Smooth muscle cell of the brain vasculature (primary cell): ENCODE results near the gene TRPM4.
"Not testable (repeated sequence)": the region's sequence is repeated elsewhere in the genome, so short reads cannot be mapped to it uniquely, and the experiment has no call there.

Experiments
- DNase-seq: peaks from one replicate; pipeline ENCODE4 v3.0.0-alpha.2; 2012; ENCODE audit warnings: low read depth, low spot score

The TRPM4 gene

DNA sequence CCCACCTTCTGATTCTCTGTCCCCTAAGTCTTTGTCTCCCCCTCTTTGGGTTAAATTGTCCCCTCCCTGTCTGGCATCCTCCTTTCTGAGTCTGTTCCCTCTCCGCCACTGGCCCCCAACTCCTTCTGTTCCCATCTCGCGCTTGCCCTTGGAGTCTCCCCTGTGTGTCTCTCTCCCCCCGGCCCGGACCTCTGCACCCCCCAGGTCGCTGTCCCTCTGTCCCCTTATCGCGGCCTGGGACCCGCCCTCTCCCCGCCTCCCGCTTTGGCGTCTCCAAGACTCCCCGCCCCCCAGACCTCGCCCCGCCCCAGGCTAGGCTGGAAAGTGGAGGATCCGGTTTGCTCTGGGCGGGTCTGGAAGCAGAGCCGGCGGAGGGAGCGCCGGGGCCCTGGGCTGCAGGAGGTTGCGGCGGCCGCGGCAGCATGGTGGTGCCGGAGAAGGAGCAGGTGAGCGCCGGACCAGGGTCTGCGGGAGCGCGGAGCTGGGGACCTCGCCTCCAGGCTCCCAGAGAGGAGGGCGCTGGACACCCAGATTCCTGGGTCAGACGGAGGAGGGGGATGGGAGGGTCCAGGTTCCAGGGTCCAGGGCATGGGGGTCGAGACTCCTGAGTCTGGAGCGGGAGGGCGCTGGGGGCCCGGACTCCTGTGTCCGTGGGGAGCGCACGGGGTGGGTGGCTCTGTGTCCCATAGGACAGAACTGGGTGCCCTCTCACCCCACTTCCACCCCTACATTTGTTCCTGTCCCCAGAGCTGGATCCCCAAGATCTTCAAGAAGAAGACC, at the start of gene TRPM4:
TRPM4 (plus strand) TSS at position 348 of the 780 bp plus-strand sequence; CDS start at position 423, 75 bp downstream.
- peak; percentile 54 for DNase-seq

DNA sequence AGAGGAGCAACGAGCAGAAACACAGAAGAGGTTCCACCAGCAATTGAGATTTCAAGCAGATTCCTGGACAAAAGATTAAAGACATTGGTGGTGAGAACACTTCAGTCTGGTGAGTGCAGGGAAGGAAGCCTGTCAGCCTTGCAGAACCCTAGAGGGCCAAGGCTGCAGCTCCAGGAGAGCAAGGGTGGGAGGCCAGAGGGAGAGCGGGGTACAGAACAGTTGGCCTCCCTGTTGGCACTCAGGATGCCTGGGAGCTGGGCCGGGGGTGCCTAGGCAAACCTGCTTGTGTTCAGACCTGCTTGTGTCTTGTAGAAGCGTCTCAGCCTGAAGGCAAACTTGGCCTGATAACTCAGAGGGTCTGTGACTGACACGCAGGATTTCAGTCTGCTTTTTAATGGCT, 48.5 kb upstream of the TRPM4 start:
- DNase-seq, result no peak

DNA sequence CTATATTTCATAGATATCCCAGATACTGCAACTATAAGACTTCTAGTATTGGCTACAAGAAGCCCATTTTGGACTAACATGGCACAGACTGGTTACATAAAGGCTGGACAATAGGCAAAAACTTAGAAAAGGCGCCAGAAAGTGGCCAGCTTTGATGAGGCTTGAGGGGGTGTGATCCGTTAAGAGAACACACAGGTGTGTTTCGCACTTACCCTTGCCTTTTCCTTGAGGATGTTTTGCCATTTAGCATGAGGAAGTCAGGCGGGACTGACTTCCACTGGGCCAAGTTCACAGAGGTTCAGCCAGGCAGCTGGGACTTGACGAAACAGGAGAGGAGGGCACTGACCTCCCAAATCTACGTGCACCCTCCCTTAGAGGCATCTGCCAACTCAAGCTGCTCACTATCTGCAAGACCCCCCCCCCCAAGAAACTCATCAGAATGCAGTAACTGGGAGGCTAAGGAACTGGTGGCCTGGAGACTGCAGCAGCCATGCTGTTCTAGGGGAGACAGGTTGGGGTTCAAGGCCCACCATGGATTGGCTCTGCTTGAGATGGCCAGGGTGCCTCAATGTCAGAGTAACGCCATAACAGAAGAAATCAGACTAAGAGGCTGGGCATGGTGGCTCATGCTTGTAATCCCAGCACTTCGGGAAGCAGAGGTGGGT, 47.9 kb upstream of the TRPM4 start:
- DNase-seq, result no peak

DNA sequence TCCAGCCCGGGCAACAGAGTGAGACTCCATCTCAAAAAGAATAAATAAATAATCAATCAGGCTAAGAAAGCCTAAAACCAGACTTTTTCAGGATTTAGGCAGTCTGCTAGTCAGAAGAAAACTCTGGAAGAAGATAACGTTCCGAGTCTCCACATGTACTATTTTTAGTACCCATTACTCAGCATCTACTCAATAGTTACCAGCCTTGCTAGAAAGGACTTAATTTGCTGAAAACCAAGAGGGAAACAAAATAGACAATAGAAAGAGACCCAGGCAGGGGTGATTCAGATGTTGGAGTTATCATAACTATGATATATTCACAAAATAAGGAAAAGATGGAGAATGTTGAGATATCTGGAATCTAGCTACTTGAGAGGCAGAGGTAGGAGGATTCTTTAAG, 47.0 kb upstream of the TRPM4 start:
- DNase-seq, result no peak

DNA sequence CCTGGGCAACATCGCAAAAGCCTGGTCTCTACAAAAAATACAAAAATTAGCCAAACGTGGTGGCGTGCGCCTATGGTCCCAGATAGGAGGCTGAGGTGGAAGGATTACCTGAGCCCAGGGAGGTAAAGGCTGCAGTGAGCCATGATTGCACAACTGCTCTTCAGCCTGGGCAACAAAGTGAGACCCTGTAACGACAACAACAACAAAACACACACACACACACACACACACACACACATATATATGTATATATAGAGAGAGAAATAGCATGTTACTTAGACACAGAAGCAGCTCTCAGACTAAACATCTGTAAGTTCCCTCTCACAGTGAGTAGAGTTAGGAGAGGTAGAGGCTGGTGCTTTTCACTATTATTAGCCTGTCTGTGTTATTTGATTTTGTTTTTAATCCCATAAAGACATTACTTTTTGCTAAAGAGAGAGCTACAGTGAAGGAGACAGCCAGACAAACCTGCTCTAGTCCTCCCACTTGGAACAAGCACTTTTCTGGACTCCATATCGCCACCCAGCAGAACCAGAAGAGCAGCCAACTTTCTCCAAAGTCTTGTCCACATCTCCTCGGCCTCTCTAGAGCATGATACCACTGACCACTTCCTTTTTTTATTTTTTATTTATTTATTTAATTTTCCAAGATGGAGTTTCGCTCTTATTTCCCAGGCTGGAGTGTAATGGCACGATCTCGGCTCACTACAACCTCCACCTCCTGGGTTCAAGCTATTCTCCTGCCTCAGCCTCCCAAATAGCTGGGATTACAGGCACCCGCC, 46.2 kb upstream of the TRPM4 start:
- DNase-seq, result no peak

DNA sequence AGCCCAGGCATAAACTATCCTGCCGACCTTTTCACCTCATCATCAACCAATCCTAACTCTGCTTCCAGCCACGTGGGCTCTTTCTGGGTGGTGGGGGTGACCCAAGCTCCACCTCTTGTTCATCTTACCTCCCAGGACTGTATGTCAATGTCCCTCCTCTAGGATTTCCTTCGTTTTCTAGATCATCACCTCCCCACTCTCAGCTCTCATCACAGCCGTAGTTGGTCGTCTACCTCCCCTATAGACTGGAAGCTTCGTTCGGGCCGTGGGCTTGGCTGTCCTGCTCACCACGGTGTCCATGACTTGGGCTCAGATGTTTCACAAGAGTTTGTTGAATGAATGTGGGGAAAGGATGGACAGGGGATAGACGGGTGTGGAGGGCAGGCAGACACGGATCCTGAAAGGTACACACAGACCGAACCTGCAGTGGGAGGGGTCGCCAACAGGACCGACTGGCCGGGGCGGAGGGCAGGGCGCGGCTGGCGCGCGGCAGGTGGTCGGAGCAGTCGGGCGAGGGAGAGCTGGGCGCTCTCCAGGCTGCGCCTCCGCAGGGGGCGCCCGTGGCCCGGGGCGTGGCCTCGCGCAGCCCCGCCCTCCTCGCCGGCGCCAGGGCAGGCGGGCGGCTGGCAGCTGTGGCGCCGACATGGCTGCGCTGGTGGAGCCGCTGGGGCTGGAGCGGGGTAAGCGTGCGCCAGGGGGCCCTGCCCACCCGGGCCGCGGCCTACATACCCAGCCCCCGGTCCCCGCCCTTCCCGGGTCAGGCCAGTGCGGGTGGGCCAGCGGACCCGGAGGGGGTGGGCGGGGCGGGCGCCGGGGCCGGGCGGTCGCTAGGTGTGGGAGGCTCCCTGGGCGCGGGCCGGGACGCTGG, 43.6 kb upstream of the TRPM4 start, which contains the start of gene LIN7B:
LIN7B (plus strand) TSS at position 609 of the 868 bp plus-strand sequence; CDS start at position 644, 35 bp downstream.
- no peak for DNase-seq

DNA sequence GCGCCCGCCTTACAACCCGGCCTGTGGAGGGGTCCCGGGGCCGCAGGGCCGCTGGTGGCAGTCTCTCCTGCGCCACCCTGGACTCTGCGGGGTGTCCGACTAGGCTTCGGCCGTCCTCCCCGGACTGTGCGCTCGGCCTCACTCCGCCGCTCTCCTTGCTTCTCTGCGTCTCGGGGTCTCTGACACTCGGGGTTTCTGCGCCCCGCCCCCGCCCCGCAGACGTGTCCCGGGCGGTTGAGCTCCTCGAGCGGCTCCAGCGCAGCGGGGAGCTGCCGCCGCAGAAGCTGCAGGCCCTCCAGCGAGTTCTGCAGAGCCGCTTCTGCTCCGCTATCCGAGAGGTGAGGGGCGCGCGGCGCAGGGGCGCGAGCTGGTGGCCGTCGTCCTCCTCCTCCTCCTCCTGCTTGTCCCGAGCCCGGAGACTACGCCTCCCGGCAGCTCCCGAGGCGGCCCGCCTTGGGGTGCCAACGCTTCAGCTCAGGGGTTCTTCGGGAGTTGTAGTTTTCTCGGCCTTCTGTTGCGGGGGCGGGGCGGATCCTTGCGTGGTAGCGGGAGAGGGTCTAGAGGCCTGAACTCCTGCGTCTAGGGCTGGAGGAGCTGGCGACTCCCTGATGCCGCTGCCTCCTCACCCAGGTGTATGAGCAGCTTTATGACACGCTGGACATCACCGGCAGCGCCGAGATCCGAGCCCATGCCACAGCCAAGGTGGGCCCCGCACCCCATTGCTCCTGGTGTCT, 42.8 kb upstream of the TRPM4 start:
- DNase-seq, result no peak

DNA sequence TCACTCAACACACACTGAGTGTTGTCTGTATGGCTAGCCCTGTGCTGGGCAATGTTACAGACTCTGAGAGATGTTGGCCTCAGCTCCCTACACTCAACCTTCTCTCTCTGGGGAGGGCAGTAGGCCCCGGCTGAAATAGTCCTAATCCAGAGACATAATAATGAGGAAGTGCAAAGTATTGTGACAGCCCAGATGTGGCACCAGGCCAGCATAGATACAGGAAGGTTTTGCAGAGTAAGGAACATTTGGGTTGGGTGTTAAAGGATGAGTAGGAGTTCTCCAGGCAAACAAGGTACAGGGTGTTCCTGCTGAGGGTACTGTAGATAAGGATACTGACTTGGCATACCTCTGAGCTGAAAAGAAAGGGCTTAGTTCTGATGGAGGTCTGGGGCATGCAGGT, 41.0 kb upstream of the TRPM4 start:
- no peak for DNase-seq

DNA sequence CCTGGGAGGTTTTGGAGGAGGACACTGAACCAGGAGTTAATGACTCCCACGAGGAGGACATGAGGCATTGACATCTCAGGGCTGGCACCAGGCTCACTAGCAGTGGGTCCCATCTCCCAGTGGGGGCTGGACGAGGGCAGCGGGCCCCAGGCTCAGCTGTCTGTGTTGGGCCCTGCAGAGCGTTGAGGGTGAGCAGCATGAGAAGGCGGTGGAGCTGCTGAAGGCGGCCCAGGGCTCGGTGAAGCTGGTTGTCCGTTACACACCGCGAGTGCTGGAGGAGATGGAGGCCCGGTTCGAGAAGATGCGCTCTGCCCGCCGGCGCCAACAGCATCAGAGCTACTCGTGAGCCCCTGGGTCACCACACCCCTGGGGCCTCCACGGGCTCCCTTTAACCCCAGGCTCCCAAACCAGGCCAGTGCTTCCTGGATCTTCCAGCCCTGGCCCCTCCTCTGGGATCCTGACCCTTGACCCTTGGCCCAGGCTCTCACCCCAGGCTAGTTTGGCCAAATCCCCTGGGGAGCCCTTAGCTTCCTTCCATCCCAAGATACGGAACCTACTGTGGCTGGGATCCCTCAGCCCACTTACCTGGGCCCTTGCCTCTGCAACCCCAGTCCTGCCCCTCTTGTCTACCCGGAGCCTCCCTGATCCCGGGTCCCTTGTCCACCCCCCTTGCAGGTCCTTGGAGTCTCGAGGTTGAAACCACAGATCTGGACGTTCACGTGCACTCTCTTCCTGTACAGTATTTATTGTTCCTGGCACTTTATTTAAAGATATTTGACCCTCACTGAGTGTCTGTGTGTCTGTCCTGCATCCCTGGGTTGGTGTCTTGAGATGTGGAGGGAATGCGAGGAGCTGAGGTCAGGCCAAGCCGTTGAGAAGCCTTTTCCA, 39.7 kb upstream of the TRPM4 start:
- DNase-seq, result no peak

DNA sequence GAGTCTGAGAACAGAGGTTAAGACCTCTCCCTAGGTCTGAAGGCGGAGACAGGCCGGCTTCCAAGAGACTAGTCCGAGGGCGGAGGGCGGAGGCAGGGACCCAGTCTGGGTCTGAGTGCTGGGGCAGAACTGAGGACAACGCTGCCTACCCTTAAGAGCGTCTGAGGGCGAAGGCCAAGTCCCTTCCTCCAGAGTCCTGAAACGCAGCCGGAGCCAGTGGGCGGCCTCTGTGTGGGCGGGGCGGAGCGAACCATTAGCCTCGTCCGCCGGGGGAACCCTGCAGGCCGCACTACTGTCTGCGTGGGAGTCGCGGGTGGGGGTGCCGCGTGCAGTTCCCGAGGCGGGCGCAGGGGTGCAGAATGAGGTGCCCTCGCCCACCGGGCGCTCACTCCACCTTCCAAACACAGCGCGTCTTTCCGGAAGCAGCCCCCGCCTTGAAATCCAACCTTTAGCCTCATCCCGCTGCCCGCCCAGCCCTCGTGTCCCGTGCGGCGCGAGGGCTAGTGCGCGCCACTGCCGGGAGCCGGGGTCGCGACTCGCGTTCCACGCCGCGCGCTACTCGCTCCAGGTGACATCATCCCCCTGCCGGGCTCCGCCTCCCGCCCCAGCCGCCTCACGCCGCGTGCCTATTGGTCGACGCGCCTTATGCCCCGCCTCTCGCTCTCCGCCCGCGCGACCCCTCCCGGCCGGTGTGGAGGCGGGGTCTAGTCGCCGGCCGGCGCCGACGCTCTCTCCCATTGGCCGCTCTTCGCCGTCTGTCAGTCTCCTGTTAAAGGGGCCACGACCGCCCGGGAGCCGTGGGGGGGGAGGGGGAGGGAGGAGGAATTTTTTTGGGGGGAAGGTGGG, 38.8 kb upstream of the TRPM4 start, which contains the start of gene C19orf73:
C19orf73 (minus strand) TSS at position 579 of the 846 bp plus-strand sequence; CDS start at position 458, 121 bp downstream.
- DNase-seq, result peak; percentile 73

DNA sequence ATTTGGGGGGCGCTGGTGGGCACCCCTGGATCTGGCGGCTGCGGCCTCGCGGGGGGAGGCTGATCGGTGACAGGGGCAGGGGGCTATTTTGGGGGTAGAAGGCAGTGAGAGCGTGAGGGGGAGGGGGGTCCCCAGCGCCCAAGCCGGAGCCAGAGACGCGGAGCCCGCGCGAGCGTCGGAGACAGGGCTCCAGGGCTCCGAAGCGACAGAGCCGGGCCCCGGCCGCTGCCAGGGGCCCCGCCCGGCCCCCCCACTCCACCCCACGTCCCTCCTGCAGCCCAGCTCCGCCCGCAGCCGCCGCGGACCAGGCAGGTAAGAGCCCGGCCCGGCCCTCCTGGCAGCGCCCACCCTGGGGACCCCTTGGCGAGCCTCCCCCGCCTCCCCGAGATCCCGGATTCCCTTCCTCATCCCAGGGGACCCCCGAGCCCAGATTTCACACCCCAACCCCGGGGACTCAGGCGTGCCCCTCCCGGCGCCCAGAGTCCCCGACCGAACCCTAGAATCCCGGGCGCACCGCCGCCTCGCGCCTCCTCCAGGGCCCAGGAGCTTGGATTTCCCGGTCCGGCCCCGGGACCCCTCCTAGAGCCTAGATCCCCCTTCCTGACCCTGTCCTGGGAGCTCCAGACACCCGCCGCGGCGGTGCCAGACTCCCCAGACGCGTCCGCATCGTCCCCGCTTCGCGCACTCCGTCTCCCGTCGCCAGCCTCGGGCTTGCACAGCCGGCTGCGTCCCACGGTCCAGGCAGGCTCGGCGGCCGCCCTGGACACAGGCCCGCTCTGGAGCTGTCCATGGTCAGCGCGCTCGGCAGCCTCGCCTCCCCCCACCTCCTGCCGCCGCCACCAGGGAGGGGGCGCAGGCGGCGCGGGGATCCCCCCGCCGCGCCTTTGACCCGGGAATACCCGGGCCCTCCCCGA, 37.9 kb upstream of the TRPM4 start, which contains the start of gene PPFIA3:
PPFIA3 (plus strand) TSS at position 134 of the 914 bp plus-strand sequence. CDS start 8,330 bp downstream, outside the sequence.
- no peak for DNase-seq

DNA sequence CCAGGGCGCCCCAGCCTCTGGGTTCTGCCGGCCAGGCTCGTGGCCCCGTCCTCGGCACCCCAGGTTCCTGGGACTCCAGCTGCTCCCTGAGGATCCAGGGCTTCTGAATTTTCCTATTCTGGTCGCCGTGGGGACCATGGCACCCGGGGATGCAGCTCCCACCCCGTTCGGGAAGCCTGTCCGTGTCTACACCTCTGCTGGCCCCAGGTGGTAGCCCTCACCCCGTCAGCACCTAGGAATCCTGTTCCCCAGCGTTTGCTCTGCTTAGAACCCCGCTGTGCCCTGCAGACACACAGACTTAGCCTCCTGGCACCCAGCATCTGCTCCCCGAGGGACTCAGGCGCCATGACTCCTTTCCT, 37.3 kb upstream of the TRPM4 start:
- no peak for DNase-seq

DNA sequence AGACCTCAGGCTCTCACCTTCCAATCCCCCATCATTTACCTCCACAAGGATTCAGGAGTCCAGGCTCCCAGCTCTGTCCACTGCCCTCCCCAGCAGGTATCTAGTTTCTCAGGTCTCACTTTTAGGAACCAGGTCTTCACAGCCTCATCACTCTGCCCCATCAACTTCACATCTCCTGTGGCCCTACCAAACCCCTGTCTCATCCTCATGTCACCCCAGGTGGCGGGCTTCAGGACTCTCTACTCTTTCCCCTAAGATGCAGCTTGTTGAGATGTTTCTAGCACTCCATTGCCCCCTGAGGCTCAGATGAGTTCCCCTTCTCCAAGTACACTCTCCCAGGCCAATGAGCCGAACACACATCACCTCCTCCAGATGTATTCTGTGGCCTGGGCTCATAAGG, 36.7 kb upstream of the TRPM4 start:
- DNase-seq, result no peak

DNA sequence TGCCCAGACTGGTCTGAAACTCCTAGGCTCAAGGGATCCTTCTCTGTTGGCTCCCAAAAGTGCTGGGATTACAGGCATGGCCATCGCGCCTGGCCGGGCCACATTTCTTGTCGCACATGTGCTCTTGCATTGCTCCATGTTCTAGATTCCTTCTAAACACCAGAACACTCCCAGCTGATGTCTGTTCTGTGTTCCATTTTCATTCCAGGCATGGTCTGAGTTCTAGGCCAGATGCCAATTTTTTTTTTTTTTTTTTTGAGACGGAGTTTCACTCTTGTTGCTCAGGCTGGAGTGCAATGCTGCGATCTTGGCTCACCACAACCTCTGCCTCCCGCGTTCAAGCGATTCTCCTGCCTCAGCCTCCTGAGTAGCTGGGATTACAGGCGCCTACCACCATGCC, 35.8 kb upstream of the TRPM4 start:
- not testable (repeated sequence) for DNase-seq

DNA sequence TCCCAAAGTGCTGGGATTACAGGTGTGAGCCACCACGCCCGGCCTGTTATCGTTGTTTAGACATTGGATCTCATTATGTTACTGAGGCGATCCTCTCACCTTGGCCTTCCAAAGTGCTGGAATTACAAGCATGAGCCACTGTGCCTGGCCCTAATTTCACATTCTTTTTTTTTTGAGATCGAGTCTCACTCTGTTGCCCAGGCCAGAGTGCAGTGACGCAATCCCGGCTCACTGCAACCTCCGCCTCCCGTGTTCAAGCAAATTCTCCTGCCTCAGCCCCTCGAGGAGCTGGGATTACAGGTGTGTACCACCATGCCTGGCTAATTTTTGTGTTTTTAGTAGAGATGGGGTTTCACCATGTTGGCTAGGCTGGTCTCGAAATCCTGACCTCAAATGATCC, 34.3 kb upstream of the TRPM4 start:
- not testable (repeated sequence) for DNase-seq

DNA sequence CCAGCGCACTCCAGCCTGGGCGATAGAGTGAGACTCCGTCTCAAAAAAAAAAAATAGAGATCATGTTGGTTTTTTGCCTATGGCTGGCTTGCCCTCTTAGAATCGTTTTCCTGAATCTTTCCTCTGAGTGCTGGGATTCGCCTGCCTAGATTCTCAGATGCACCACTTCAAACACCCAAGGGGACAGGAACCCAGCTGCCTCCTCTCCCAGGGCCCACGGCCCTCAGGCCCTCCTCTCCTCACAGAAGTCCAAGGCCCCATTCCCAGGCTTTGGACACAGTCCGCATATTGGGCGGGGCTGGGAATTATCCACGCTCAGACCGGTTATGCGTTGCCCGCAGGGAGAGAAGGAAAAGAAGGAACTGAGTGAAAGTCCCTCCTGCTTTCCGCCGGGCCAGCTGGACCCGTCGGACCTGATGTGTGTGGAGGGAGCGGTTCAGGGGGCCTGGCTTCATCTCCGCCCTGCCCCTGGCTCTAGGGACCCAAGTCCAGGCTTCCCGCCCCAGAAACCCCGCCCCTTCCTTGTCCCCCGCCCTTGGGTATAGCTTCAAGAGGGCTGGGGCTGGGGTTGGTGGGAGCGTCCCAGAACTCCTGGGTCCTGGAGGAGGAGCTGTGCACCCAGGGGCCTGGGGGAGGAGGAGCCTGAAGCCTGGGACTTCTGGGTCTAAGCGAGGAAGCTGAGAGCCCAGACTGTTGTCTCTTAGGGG, 32.4 kb upstream of the TRPM4 start:
- DNase-seq, result no peak

DNA sequence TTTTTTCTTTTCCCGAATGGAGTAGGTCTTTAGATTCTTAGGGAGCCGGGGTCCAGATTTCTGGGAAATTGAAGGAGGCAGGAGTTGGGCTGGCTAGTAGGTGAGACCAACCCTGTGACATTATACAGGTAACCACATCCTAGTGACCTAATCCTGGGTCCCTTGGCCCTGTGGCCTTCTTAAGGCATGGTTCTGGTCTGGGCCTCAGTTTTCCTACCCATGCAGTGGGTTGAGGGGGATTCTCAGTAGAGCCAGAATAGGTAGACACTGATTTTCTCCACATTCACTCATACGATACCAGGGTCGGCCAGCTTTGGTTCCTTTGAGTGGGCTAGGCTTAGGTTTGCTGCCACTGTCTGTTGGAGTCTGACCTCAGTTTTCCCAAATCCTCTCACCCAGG, 31.0 kb upstream of the TRPM4 start:
- no peak for DNase-seq
